RCC 7860 (cell line): ENCODE results near the gene ZNF629.

Source experiments
- DNase-seq: peaks from one replicate; pipeline ENCODE4 v3.0.0-alpha.2; 2015; ENCODE audit warnings: low spot score
- FAIRE-seq: peaks from 2 replicates; lab custom pipeline; 2012; peaks lifted over from hg19 to GRCh38; lab: Jason Lieb, UNC

The ZNF629 gene

DNA sequence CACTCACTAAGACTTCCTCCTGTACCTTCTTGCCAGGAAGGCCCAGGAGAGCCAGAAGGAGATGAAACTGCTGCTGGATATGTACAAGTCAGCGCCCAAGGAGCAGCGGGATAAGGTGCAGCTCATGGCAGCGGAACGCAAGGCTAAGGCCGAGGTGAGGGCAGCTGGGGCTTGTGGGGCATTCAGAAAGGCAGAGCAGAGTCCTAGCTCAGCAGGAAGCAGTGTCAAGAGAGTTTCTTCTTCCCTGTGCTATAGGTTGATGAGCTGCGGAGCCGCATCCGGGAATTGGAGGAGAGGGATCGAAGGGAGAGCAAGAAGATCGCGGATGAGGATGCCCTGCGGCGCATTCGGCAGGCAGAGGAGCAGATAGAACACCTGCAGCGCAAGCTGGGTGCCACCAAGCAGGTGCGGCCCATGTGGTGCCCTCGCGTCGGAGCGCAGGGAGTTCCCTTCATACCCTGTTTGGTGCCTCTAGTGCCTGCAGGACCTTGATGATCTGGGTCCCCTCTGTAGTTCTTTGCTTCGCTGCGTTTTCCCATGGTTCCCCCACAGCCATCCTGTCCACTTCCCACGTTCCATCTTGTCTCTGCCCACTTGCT lies 18.3 kb downstream of the ZNF629 start:
- DNase-seq (no peak), FAIRE-seq (no peak)

DNA sequence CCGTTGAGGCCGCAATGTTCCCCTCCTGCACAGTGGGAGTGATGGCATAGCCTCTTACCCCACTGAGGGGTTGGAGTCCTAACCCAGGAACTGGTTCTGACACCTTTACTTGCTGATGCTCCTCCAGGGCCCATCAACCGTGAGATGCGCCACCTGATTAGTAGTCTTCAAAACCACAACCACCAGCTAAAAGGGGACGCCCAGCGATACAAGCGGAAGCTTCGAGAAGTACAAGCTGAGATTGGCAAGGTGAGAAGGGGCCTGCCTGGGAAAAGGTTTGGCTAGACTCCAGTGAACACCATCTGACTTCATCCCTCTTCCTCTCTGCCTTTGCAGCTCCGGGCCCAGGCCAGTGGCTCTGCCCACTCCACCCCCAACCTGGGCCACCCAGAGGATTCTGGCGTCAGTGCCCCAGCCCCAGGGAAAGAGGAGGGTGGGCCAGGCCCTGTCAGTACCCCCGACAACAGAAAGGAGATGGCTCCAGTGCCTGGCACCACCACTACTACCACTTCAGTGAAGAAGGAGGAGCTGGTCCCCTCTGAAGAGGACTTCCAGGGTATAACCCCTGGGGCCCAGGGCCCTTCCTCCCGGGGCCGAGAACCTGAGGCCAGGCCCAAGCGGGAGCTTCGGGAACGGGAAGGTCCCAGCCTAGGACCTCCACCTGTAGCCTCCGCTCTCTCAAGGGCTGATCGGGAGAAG lies 19.1 kb downstream of the ZNF629 start:
- FAIRE-seq (no peak), DNase-seq (no peak)

DNA sequence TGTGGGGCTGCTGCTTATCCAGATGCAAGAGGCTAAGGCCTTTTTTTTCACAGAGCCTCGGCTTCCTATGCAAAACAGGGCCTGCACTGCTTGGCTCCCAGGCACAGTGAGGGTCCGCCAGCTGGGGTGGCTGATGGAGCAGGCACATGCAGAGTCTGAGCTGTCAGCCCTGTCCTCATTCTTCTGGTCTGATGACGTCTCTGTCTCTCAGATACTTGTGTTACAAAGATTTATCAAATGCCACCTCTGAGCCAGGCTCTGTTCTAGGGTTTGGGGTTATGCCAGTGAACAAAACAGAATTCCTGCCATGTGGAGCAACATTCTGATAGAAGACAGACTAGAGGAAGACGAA lies 20.1 kb downstream of the ZNF629 start:
- FAIRE-seq (no peak), DNase-seq (no peak)

DNA sequence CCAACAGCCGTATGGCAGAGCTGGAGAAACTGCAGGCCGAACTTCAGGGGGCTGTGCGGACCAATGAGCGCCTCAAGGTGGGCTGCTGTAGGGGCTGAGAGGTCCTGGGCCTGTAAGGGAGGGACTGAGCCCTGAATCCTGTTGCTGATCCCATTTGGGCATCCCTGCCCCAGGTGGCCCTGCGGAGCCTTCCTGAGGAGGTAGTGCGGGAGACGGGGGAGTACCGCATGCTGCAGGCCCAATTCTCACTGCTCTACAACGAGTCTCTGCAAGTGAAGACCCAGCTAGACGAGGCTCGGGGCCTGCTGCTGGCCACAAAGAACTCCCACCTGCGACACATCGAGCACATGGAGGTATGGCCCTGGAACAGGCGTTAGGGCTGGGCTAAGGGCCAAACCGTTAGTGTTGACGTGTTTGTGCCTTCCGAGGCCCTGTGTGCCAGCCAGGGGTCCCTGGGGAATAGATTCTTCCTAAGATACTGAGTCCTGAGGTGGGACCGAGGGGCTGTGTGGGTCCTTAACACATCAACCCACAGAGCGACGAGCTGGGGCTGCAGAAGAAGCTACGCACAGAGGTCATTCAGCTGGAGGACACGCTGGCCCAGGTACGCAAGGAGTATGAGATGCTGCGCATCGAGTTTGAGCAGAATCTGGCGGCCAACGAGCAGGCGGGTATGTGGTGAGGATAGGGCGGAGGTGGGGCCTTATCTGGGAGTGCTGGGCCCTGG lies 20.6 kb downstream of the ZNF629 start:
- FAIRE-seq, result no peak

DNA sequence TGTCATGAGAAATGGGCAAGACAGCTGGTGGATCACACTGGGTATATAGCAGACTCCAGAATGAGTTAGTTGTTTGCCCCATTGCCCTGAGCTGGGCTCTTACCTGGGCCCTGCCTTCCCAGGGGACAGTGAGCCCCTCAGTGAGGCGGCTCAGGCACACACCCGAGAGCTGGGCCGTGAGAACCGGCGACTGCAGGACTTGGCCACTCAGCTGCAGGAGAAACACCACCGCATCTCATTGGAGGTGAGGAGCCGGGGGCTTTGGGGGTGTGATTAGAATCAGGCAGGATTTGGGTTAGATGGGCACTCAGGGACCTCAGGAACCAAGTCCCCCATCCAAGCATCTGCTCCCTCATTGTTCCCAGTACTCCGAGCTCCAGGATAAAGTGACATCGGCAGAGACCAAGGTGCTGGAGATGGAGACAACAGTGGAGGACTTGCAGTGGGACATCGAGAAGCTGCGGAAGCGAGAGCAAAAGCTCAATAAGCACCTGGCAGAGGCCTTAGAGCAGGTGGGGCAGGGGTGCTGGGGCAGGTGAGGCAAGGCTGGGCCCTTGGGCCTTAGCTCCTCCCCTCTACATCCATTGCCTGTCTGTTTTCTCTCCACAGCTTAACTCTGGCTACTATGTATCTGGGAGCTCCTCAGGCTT lies 22.1 kb downstream of the ZNF629 start:
- DNase-seq (no peak), FAIRE-seq (no peak)

More for the DNA sequence above, 20.6 kb downstream of the ZNF629 start:
- no peak for DNase-seq

DNA sequence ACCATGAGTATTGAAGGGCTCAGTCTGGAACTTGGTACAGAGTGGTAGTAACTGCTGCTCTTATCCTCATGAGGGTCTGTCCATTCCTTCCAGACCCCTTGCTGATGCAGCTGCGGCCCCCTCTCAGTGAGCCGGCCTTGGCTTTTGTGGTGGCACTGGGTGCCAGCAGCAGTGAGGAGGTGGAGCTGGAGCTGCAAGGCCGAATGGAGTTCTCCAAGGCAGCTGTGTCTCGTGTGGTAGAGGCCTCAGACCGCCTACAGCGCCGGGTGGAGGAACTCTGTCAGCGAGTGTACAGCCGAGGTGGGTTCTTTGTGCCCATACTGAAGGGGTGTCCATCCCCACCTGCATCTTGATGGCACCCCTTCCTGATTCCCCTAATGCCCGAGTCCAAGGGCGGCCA lies 22.9 kb downstream of the ZNF629 start:
- FAIRE-seq (no peak), DNase-seq (no peak)

DNA sequence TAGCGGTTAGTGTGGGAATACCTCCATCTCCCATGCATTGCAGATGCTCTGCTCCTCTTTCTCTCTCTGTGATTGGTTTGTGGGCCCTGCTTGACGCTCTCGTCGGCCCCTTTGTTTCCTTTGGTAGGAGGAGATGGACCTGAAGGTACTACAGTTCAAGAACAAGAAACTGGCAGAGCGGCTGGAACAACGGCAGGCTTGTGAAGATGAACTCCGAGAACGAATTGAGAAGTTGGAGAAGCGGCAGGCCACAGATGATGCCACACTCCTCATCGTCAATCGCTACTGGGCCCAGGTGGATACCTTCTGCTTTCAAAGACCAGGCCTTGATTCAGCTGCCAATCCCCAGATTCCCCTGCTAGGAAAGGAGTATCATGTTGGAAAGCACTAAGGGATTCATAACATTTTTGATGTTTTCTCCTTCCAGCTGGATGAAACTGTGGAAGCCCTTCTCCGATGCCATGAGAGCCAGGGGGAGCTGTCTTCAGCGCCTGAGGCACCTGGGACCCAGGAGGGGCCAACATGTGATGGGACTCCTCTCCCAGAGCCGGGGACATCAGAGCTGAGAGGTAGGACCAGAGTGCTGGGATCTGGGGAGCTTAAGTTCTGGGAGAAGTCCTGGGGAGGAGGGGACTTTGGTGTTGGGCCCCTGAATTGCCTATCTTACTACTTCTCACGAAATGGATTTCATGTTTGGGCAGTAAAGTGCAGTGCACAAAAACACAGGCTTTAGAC lies 23.8 kb downstream of the ZNF629 start:
- no peak for FAIRE-seq
- no peak for DNase-seq

- DNase-seq, result peak; percentile 96
- FAIRE-seq, result peak; percentile 90
Observed at GRCh38 chr16:30761928-30762902, 24.8 kb downstream of the ZNF629 start, which contains the start of the genes CFAP119 and RNF40. TSS of gene CFAP119 (minus strand) at chr16:30762062. CDS start at chr16:30761748, 314 bp downstream. TSS of gene RNF40 (plus strand) at chr16:30762322. CDS start at chr16:30762546, 224 bp downstream.

DNA sequence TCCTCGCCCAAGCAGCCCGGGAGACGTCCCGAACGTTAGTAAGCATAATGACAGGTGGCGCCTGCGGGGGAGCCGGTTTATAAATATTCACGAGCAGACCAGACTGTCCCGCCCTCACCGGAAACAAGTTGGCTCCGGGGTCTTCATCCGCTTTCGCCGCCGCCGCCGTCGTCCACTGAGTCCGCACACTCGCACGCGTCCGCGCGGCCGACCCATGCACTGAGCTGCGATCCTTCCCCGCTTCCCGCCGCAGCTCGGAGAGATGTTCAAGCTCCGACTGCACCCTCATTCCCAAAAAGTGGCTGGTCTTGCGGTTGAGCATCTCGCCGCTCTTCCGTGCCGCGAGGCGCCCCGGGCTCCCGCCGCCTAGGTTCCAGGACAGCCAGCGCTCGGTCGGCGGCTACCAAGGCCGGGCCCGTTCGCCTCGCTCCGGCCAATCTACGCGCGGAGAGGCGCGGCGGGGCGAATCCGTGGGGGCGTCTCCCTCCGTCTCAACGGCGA lies 25.5 kb downstream of the ZNF629 start:
- DNase-seq, result peak; percentile 19
- no peak for FAIRE-seq

DNA sequence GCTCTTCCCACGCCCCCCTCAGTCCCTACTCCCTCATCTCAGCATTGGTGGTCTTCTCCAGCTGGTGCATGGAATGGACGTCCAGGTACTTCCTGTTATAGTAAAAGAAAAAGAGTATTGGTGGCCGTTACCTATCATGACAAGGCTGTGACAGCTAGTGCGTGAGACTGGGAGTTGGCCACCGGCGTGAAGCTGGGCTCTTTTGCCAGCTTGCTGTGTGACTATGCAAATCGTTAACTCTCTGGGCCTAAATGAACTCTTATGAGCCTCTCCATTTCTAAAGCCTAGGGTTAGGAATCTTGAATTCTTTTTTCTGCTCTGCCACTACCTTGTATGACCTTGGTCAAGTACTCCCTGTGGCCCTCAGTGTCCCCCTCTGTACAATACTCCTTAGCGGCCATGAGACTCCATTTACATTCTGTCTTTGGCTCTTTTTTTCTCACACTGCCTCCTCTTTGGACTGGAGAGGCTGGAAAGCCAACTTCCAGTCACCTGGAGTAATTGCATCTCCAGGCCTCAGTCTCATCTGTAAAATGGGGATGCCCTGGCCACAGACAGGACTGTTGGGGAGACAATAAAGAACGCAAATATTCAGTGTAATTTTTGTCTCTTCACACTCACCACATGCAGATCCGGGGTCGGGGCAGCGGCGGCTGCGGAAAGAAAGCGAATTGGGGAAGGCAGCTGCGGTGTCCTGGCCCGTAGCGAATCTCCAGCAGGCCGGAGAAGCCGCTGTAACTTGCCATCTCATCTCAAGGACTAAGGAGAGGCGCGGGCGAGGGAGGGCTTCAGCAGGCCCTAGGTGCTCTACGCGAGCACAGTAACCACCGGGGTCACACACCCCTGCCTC lies 26.2 kb downstream of the ZNF629 start:
- no peak for FAIRE-seq
- DNase-seq, result no peak

GRCh38 chr16:30760001-30760559 lies 26.9 kb downstream of the ZNF629 start:
- no peak for FAIRE-seq
- DNase-seq, result no peak

DNA sequence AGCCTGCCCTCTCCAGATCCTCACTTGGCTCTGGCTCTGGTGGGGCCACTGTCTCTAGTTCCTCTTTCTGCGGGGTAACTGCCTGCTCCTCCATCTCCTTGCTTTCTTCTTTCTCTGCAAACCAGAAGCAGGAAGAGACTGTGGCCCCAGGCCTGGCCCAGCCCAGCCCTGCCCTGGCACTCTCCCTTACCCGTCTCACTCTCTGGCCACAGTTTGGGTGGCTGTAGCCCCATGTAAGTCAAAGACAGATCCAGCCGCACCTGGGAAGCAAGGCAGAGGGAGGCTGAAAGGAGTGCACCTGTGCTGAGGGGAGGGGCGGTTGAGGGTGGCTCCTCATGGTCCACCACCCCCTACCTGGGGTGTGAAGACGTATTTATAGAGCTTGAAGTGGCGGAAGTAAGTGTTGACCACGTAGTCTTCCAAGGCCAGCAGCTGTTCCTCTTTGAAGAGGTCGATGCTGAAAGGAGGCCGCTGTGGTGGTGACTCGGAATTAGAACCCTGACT lies 28.0 kb downstream of the ZNF629 start:
- FAIRE-seq (no peak), DNase-seq (no peak)

DNA sequence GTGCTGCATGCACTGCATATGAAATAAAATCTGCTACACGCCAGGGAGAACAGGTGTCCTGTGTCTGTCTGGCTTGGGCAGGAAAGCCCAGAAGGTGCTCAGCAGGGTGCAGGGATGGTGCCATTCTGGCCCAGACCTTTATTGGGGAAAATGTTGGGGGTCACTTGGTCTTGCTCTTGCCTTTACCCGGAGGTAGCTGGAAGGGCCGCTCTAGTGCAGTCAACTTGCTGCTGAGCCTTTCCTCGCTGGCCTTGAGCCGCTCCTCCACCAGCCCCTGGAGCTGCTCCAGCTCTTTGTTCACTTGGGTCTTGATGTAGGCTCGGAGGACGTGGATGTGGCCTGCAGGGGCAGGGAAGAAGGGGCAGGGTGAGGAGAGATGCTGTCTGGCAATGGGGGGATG lies 29.7 kb downstream of the ZNF629 start:
- no peak for DNase-seq
- no peak for FAIRE-seq

- FAIRE-seq (no peak), DNase-seq (no peak)
Observed at GRCh38 chr16:30756781-30757100, 30.3 kb downstream of the ZNF629 start.

GRCh38 chr16:30755955-30756780 lies 30.8 kb downstream of the ZNF629 start:
- DNase-seq (no peak), FAIRE-seq (no peak)

GRCh38 chr16:30753596-30753995 lies 33.4 kb downstream of the ZNF629 start:
- DNase-seq (no peak), FAIRE-seq (no peak)

GRCh38 chr16:30750876-30751465 lies 36.0 kb downstream of the ZNF629 start:
- FAIRE-seq (no peak), DNase-seq (no peak)
